OCI-LY7 (cell line): Measurements from ENCODE around the gene RET. TPM values are rescaled to one million over a fixed set of nuclear protein-coding genes. Genes with fewer than 3 reads are reported as not detected.

Experiments
- BruUV-seq: library from RNA; stranded (reverse); fragments of 400-500 nt; replicated peaks from 2 replicates; lab custom pipeline; 2021; lab: Mats Ljungman, UMichigan
- CTCF ChIA-PET: fragments of 300-600 bp; sonication (Branson Sonifier 250); formaldehyde crosslinking; loops from one replicate; lab custom pipeline; 2022; ENCODE audit warnings: antibody characterized with exemption; ENCODE audit not compliant: unreplicated experiment; lab: Charles Lee
- POLR2A ChIA-PET: fragments of 300-600 bp; sonication (Branson Sonifier 250); formaldehyde crosslinking; loops from one replicate; lab custom pipeline; 2022; ENCODE audit warnings: antibody characterized with exemption; lab: Charles Lee
- DNase-seq: peaks from one replicate; pipeline ENCODE4 v3.0.0-alpha.2; 2015; ENCODE audit warnings: low spot score
- H2AFZ ChIP-seq: fragments of 200-600 bp; sonication (generic), shearing (Covaris generic); 2 replicates; pipeline ENCODE4 v1.6.1; 2014; ENCODE audit warnings: mild to moderate bottlenecking, antibody characterized with exemption, low read length, moderate library complexity
- H3K27ac ChIP-seq: fragments of 200-600 bp; sonication (generic); 2 replicates; pipeline ENCODE4 v1.5.1; 2014; ENCODE audit warnings: mixed run types, low read depth, mild to moderate bottlenecking, moderate library complexity, low read length, inconsistent platforms; ENCODE audit not compliant: poor library complexity, severe bottlenecking
- H3K36me3 ChIP-seq: fragments of 200-600 bp; sonication (generic); 2 replicates; pipeline ENCODE4 v1.6.1; 2014; ENCODE audit warnings: mild to moderate bottlenecking, antibody characterized with exemption, low read length, moderate library complexity, mixed read lengths; ENCODE audit not compliant: insufficient read depth
- H3K4me1 ChIP-seq: fragments of 200-600 bp; sonication (generic); 2 replicates; pipeline ENCODE4 v1.5.1; 2014; ENCODE audit warnings: mild to moderate bottlenecking, low read length; ENCODE audit not compliant: insufficient read depth, poor library complexity, severe bottlenecking
- H3K4me2 ChIP-seq: fragments of 200-600 bp; sonication (generic); 2 replicates; pipeline ENCODE4 v1.6.1; 2014; ENCODE audit warnings: mild to moderate bottlenecking, low read length
- H3K4me3 ChIP-seq: fragments of 200-600 bp; sonication (generic); 2 replicates; pipeline ENCODE4 v1.5.1; 2014; ENCODE audit warnings: mild to moderate bottlenecking, low read depth, low read length; ENCODE audit not compliant: poor library complexity, severe bottlenecking
- H3K79me2 ChIP-seq: fragments of 200-600 bp; sonication (generic); 2 replicates; pipeline ENCODE4 v1.6.1; 2016; ENCODE audit warnings: low read depth, mild to moderate bottlenecking, low read length, moderate library complexity, mixed read lengths; ENCODE audit not compliant: insufficient read depth
- H3K9me2 ChIP-seq: fragments of 200-600 bp; sonication (generic); 2 replicates; pipeline ENCODE4 v1.6.1; 2016; ENCODE audit warnings: mild to moderate bottlenecking, low read length, mixed read lengths; ENCODE audit not compliant: insufficient read depth
- H3K9me3 ChIP-seq: fragments of 200-600 bp; sonication (generic); 2 replicates; pipeline ENCODE4 v1.6.1; 2014; ENCODE audit warnings: mild to moderate bottlenecking, mixed run types, low read length, mixed read lengths
- H4K20me1 ChIP-seq: fragments of 200-600 bp; sonication (generic); 2 replicates; pipeline ENCODE4 v1.6.1; 2014; ENCODE audit warnings: mild to moderate bottlenecking, antibody characterized with exemption, low read length, moderate library complexity, mixed read lengths; ENCODE audit not compliant: insufficient read depth
- EZH2phosphoT487 ChIP-seq: fragments of 200-600 bp; sonication (generic); IDR thresholded peaks from 2 replicates; pipeline ENCODE4 v1.6.1; 2018; ENCODE audit warnings: low read depth, borderline replicate concordance, mild to moderate bottlenecking, mixed run types, antibody characterized with exemption, low read length, moderate library complexity, mixed read lengths
- intact Hi-C: fragments of 100-400 bp; cut with micrococcal nuclease; formaldehyde crosslinking; loops from one replicate; pipeline ENCODE4 v1.10.0; 2022; ENCODE audit not compliant: unreplicated experiment
- total RNA-seq, 2 experiments: library from RNA; depleted of rRNA in 1 of 2; stranded (reverse); fragments of >200 nt in 1 of 2; shearing (Covaris generic) in 1 of 2; gene quantifications; 2 replicates each; pipeline ENCODE4 v1.2.3, GENCODE V29; 2014 to 2022
- TF ChIP-seq, protein P1 (sequence below): fragments of 200-600 bp; sonication (generic); conservative IDR thresholded peaks from 2 replicates; pipeline ENCODE4 v1.5.1; 2014; ENCODE audit warnings: mild to moderate bottlenecking, antibody characterized with exemption, low read length, moderate library complexity, mixed read lengths

Gene RET
- total RNA-seq, 2 experiments from 2014 or later: 0.06 TPM; not detected in 1

DNA sequence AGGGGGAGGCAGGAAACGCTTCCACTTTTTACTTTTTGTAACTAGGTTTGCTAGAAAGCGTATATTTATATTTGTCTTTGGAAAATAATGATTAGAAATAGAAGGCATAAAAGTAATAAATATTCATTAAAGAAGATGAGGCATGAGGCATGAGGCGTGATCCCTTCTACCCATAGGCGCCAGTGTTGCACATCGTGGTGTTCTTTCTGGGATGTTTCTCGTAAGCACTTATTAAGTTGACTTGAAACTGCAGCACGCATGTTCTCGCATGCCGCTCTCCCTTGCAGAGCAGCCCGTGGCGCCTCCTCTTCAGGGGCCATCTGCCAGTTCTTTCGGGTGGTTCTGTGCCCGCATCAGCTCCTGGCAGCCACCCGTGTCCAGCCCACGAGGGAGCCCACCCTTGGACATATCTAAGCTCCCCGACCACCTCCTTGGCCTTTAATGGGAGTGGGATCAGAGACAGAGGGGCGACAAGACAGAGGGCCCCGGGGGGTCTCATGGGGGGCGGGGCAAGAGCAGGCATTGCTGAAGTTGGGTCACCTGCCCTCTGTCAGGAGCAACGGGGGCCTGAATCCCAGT lies 32.9 kb downstream of the RET start:
- POLR2A ChIA-PET: interaction anchor here (0.6 kb wide), 1 partner anchor 160 kb away, joined by 4 read pairs; no protein-coding TSS in a partner anchor
- intact Hi-C loops: no loop called here
- CTCF ChIA-PET: no interaction called here

DNA sequence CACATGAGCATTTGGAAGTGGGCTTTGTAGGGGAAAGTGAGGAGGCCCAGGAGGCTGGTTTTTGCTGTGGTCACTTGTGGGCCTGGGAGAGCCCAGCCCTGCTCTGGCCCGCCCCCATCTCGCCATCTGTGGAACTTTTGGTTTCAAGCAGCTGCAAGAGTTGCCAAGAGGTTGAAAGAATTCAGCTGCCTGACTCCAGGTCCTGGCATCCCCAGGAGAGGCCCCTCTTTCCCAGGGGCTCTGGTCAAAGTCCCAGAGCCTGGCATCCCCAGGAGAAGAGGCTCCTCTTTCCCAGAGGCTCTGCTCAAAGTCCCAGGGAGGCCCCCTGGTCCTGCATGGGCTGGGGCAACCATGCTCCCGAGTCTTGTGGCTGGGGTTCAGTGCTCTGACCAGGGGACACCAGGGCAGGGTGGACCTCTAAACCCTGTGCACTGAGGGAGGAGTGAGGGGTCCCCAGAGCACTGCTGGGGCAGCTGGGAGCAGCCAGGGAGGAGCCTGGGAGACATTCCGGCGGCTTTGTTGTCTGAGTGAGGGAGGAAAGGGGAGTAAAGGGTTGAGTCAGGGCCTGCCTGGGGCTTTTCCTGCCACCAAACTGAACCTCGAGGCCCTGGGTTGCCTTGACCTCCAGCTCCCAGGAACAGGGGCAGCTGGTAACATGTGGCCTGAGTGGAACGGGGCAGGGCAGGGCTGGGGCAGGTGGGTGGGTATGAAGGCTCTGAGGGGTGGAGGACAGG lies 33.6 kb downstream of the RET start:
- ChIA-PET POLR2A (interaction anchor here (0.6 to 1.0 kb wide), 2 partner anchors 11 to 160 kb away, joined by 4 to 5 read pairs; no protein-coding TSS in a partner anchor), CTCF (interaction anchor here (0.6 kb wide), 1 partner anchor 11 kb away, joined by 21 read pairs; no protein-coding TSS in a partner anchor)
- TF ChIP-seq, protein P1, sequence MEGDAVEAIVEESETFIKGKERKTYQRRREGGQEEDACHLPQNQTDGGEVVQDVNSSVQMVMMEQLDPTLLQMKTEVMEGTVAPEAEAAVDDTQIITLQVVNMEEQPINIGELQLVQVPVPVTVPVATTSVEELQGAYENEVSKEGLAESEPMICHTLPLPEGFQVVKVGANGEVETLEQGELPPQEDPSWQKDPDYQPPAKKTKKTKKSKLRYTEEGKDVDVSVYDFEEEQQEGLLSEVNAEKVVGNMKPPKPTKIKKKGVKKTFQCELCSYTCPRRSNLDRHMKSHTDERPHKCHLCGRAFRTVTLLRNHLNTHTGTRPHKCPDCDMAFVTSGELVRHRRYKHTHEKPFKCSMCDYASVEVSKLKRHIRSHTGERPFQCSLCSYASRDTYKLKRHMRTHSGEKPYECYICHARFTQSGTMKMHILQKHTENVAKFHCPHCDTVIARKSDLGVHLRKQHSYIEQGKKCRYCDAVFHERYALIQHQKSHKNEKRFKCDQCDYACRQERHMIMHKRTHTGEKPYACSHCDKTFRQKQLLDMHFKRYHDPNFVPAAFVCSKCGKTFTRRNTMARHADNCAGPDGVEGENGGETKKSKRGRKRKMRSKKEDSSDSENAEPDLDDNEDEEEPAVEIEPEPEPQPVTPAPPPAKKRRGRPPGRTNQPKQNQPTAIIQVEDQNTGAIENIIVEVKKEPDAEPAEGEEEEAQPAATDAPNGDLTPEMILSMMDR: no peak
- TF ChIP-seq EZH2phosphoT487: no peak
- Histone ChIP-seq H3K4me1 (peaks cover 10% of the 10 kb centered on the region), H3K27ac (no peak overlapping the region), H3K36me3 (no peaks in the 10 kb centered on the region), H2AFZ (no peak overlapping the region), H4K20me1 (no peaks in the 10 kb centered on the region), H3K4me2 (no peak overlapping the region), H3K79me2 (no peaks in the 10 kb centered on the region), H3K4me3 (no peak overlapping the region), H3K9me2 (no peaks in the 10 kb centered on the region), H3K9me3 (no peaks in the 10 kb centered on the region)
- DNase-seq: no peak
- BruUV-seq: no TSS peak
- intact Hi-C loops: no loop called here

More for the DNA sequence above, 32.9 kb downstream of the RET start:
- peaks cover 11% of the 10 kb centered on the region for H3K4me1 ChIP-seq
- no peak overlapping the region for H3K4me2 ChIP-seq
- no peaks in the 10 kb centered on the region for H3K9me2 ChIP-seq
- no peaks in the 10 kb centered on the region for H4K20me1 ChIP-seq
- no peak overlapping the region for H3K27ac ChIP-seq
- no peak overlapping the region for H3K4me3 ChIP-seq
- no peak for DNase-seq
- no peaks in the 10 kb centered on the region for H3K9me3 ChIP-seq
- TF ChIP-seq EZH2phosphoT487: no peak
- TF ChIP-seq, protein P1: no peak
- H2AFZ ChIP-seq: no peak overlapping the region
- no TSS peak for BruUV-seq
- H3K36me3 ChIP-seq: no peaks in the 10 kb centered on the region
- no peaks in the 10 kb centered on the region for H3K79me2 ChIP-seq
